Activated CD4-positive, alpha-beta memory T cell treated with anti-CD3 and anti-CD28 coated beads for 36 hours (primary cell): Measurements from ENCODE around the gene TTLL3. TPM values are rescaled to one million over a fixed set of nuclear protein-coding genes. Genes with fewer than 3 reads are reported as not detected.

Source experiments
- CTCF ChIA-PET: fragments of 350-600 bp; sonication (Branson Sonifier 250); formaldehyde crosslinking; loops from one replicate; lab custom pipeline; 2021; ENCODE audit warnings: antibody characterized with exemption, inconsistent platforms; lab: Charles Lee
- POLR2A ChIA-PET: fragments of 350-600 bp; sonication (Branson Sonifier 250); formaldehyde crosslinking; loops from one replicate; lab custom pipeline; 2021; ENCODE audit warnings: antibody characterized with exemption; lab: Charles Lee
- DNase-seq: peaks from one replicate; pipeline ENCODE4 v3.0.0-alpha.2; 2020
- H3K27ac Mint-ChIP-seq: one replicate; pipeline ENCODE4 v1.8.0; 2021; ENCODE audit warnings: mixed read lengths
- H3K27me3 Mint-ChIP-seq: one replicate; pipeline ENCODE4 v1.8.0; 2021; ENCODE audit warnings: mixed read lengths
- H3K36me3 Mint-ChIP-seq: one replicate; pipeline ENCODE4 v1.8.0; 2021; ENCODE audit warnings: mixed read lengths
- H3K4me1 Mint-ChIP-seq: one replicate; pipeline ENCODE4 v1.8.0; 2021; ENCODE audit warnings: low read depth, mixed read lengths
- H3K4me3 Mint-ChIP-seq: one replicate; pipeline ENCODE4 v1.8.0; 2021; ENCODE audit warnings: mild to moderate bottlenecking, mixed read lengths
- H3K9me3 Mint-ChIP-seq: one replicate; pipeline ENCODE4 v1.8.0; 2021; ENCODE audit warnings: mixed read lengths
- intact Hi-C: fragments of 100-400 bp; cut with micrococcal nuclease; formaldehyde crosslinking; loops from one replicate; pipeline ENCODE4 v1.15.1; 2023
- total RNA-seq, 2 experiments: library from RNA; stranded (reverse); gene quantifications; one replicate each; pipeline ENCODE4 v1.2.3, GENCODE V29; 2021

TTLL3 gene, protein sequence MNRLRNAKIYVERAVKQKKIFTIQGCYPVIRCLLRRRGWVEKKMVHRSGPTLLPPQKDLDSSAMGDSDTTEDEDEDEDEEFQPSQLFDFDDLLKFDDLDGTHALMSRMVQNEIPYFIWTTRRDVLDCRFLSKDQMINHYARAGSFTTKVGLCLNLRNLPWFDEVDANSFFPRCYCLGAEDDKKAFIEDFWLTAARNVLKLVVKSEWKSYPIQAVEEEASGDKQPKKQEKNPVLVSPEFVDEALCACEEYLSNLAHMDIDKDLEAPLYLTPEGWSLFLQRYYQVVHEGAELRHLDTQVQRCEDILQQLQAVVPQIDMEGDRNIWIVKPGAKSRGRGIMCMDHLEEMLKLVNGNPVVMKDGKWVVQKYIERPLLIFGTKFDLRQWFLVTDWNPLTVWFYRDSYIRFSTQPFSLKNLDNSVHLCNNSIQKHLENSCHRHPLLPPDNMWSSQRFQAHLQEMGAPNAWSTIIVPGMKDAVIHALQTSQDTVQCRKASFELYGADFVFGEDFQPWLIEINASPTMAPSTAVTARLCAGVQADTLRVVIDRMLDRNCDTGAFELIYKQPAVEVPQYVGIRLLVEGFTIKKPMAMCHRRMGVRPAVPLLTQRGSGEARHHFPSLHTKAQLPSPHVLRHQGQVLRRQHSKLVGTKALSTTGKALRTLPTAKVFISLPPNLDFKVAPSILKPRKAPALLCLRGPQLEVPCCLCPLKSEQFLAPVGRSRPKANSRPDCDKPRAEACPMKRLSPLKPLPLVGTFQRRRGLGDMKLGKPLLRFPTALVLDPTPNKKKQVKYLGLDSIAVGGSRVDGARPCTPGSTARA
- total RNA-seq: 10 to 100 TPM; 49.6 to 49.7 TPM

DNA sequence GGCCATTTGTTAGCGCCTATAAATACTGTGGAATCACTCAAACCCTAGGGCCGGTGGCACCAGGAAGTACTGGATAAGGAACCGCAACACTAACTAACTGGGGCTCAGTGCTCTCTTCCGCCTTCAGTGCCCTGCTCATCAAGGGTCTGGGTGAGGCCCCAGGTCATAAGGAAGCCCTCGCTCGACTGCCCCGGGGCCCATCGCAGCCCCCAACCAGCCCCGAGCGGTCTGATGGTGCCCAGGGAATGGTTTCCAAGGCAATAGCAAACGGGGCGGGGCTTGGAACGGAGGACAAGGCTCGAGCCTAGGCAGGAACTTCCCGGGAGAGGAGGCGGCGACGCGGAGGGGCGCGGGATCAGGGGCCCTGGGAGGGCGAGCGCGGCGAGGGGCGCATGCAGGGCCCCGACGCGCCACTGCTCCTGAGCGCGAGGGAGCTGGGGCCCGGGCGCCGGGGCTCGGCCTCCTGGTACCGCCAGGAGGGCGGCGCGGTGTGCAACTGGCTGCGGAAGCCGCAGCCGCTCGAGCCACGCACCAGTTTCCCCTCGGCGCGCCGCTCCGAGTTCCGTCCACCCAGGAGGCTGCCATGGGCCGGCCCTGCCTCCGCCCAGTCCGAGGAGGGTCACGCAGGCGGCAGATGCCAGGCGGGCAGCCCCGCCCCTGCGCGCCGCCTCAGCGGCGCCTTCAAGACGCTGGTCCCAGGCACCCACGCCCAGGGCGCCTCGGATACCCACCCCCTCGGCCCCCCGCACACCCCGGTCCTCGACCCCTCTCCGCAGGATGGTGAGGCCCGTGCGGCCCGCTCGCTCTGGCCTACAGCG lies at the start of gene TTLL3:
TTLL3 (plus strand) TSS at position 648 of the 818 bp plus-strand sequence. CDS start 400 bp downstream, outside the sequence.
- Mint-ChIP-seq H3K27me3 (no peaks in the 10 kb centered on the region), H3K4me3 (peak within 1 kb of the TSS; percentile 81), H3K36me3 (peaks cover 36% of the 10 kb centered on the region), H3K4me1 (peaks cover 30% of the 10 kb centered on the region), H3K27ac (peak within 1 kb of the TSS; percentile 83), H3K9me3 (no peaks in the 10 kb centered on the region)
- peak; percentile 55 for DNase-seq
- CTCF ChIA-PET: interaction anchor here (1.0 to 1.6 kb wide), 2 partner anchors 17 to 83 kb away, joined by 4 read pairs; partner anchors contain the start of gene ARPC4
- POLR2A ChIA-PET: interaction anchor here (0.5 to 2.2 kb wide), 4 partner anchors 17 to 123 kb away, joined by 3 to 10 read pairs (median 4); partner anchors contain the start of genes ARPC4, CAMK1 and TADA3
- intact Hi-C loops: loop anchor here (5.0 kb wide), 1 partner anchor 107 kb away; the partner anchor contains the start of gene IL17RC

DNA sequence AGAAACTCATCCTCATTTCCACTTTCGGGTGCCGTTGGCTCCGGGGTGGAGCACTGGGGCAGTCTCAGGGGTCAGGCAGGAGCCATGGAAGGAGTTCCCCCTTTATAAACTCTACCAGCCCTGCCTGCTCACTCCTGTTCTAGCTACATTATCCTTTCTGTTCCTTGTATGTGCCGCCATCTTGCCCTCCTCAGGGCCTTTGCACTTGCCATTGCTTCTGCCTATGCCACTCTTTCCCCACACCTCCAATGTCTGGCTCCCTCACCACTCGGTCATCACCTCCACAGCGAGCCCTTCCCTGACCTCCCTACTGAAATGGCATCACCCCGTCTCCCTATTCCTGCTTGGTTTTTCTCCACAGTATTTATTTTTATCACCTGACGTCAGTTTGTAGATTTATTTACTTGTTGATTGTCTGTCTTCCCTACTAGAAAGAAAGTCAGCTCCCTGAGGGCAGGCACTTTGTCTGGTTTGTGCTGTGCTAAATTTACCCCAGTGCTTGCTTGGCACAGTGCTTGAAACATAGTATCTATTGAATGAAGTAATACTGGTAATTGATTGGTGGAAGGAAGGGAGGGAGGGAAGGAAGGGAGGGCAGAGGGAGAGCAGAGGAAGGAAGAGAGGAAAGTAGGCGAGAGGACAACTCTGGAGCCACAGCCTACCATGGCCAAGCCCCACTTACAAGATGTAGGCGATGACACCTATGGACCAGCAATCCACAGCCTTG lies 49.1 kb upstream of the TTLL3 start:
- H3K27me3 Mint-ChIP-seq: no peaks in the 10 kb centered on the region
- ChIA-PET CTCF (no interaction called here), POLR2A (no interaction called here)
- no peak overlapping the region for H3K27ac Mint-ChIP-seq
- intact Hi-C loops: no loop called here
- peaks cover 42% of the 10 kb centered on the region for H3K36me3 Mint-ChIP-seq
- H3K4me3 Mint-ChIP-seq: no peak overlapping the region
- DNase-seq: no peak
- H3K4me1 Mint-ChIP-seq: peaks cover 2% of the 10 kb centered on the region
- no peaks in the 10 kb centered on the region for H3K9me3 Mint-ChIP-seq

DNA sequence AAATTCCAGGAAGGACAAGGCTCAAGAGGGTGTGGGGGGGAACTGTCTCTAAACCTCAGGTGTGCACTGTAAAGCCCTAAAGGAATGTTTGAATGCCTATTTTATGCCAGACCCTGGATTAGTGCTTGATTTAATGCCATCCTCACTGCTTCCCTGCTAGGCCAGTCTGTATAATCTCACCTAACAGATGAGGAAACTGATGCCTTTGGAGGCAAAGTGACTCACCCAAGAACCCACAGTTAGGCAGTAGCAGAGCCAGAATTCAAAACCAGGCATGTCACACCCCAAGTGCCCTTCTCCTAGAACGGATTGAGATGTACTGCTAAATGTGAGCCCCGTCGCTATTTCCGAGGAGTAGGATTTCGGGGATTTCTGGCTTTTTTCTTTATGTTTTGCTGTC lies 48.1 kb upstream of the TTLL3 start:
- Mint-ChIP-seq H3K4me3 (no peak overlapping the region), H3K27ac (no peak overlapping the region), H3K36me3 (peaks cover 34% of the 10 kb centered on the region), H3K9me3 (no peaks in the 10 kb centered on the region), H3K4me1 (peaks cover 4% of the 10 kb centered on the region), H3K27me3 (no peaks in the 10 kb centered on the region)
- intact Hi-C loops: no loop called here
- ChIA-PET CTCF (no interaction called here), POLR2A (no interaction called here)
- no peak for DNase-seq

DNA sequence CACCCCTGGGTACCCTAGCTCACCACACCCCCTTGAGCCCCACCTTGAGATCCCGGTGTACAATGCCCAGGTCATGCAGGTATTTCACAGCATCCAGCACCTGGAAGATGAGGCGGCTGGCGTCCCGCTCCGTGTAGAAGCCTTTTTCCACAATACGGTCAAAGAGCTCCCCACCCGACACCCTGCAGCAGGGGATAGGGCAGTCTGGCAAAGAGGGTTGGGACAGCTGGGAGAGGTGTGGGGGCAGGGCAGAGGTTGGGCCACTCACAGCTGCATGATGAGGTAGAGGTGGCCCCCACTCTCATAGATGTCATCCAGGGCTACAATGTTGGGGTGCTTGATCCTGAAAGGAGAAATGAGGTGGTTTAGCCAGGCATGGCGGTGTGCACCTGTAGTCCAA lies 47.2 kb upstream of the TTLL3 start:
- no peak for DNase-seq
- H3K27me3 Mint-ChIP-seq: no peaks in the 10 kb centered on the region
- H3K36me3 Mint-ChIP-seq: peaks cover 33% of the 10 kb centered on the region
- intact Hi-C loops: no loop called here
- ChIA-PET POLR2A (interaction anchor here (1.1 kb wide), 2 partner anchors 8 to 12 kb away, joined by 3 to 4 read pairs; no protein-coding TSS in a partner anchor), CTCF (interaction anchor here (1.0 kb wide), 1 partner anchor 37 kb away, joined by 5 read pairs; no protein-coding TSS in a partner anchor)
- no peak overlapping the region for H3K27ac Mint-ChIP-seq
- H3K9me3 Mint-ChIP-seq: no peaks in the 10 kb centered on the region
- H3K4me3 Mint-ChIP-seq: no peak overlapping the region
- H3K4me1 Mint-ChIP-seq: peaks cover 11% of the 10 kb centered on the region

DNA sequence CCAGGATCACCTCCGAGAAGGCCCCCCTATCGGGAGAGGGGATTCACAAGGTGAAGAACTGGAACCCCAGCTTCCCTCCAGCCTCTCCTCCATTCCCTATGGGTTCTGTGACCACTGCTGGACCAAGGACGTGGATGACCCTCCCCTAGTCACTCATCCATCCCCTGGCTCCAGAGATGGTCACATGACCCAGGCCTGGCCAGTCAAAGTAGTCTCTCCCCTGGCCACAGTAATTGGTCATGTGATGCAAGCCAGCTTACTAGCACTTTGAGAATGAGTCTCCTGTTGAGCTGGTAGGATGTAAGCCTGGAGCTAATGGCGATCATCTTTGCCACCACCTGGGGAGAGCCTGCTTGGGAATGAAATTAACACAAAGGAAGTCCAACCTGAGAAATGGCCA lies 44.2 kb upstream of the TTLL3 start:
- H3K27me3 Mint-ChIP-seq: no peaks in the 10 kb centered on the region
- intact Hi-C loops: no loop called here
- CTCF ChIA-PET: no interaction called here
- H3K4me3 Mint-ChIP-seq: no peak overlapping the region
- POLR2A ChIA-PET: interaction anchor here (1.1 to 1.5 kb wide), 2 partner anchors 27 to 35 kb away, joined by 3 to 4 read pairs; partner anchors contain the start of genes ARPC4 and TADA3
- peaks cover 14% of the 10 kb centered on the region for H3K36me3 Mint-ChIP-seq
- no peak for DNase-seq
- no peaks in the 10 kb centered on the region for H3K9me3 Mint-ChIP-seq
- H3K27ac Mint-ChIP-seq: no peak overlapping the region
- H3K4me1 Mint-ChIP-seq: peaks cover 33% of the 10 kb centered on the region

DNA sequence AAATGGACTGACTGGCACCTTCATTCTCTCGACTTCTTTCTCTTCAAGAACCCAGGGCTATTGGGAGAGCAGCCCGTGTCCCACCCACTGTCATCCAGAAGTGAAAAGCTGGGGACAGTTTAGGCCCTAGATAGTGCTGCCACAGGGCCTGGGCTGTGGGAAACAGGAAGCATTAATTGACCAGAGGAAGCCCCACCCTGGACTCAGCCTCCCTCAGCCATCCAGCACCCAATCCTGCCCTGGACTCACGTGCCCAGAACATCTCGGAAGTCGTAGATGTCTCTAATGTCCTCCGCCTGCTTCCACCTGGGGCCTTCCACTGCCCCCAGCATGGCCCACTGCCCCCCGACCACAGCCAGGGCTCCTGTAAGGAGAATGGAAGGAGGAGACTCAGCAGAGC lies 42.6 kb upstream of the TTLL3 start:
- Mint-ChIP-seq H3K4me1 (peaks cover 33% of the 10 kb centered on the region), H3K4me3 (no peak overlapping the region), H3K27me3 (no peaks in the 10 kb centered on the region), H3K27ac (no peak overlapping the region), H3K9me3 (no peaks in the 10 kb centered on the region), H3K36me3 (peaks cover 7% of the 10 kb centered on the region)
- ChIA-PET CTCF (interaction anchor here (1.1 kb wide), 1 partner anchor 10 kb away, joined by 3 read pairs; no protein-coding TSS in a partner anchor), POLR2A (interaction anchor here (0.9 to 1.8 kb wide), 2 partner anchors 11 to 25 kb away, joined by 3 to 7 read pairs; partner anchors contain the start of genes ARPC4 and TADA3)
- intact Hi-C loops: no loop called here
- no peak for DNase-seq

DNA sequence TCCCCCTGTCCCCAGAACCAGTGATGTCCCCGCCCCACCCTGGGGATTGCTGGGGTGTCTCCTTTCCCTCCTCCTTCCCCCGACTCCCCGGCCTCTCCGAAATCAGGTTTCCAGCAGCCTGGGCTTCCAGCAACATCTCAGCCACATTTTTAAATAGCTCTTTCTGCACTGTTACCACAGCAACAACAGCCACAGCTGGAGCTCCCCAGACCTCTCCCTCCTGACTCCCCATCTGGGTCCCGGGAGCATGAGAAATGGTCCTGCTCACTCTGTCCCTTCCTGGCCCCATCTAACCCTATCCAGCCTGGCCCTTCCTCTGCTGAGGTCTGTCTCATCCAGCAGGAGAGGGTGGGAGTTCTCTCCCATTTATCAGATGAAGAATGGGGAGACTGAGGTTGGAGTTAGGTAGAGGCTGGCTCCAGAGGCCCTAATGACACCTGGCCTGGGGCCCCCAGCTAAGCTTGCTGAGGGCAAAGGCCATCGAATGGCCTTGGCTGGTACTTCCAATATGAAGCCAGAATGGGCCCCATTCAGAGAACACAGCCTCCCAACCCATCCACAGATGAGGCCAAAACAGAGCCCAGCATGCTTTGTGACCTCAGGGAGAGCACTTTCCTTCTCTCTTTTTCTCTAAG lies 41.8 kb upstream of the TTLL3 start:
- ChIA-PET CTCF (no interaction called here), POLR2A (interaction anchor here (0.9 to 2.0 kb wide), 6 partner anchors 10 to 164 kb away, joined by 3 to 7 read pairs (median 4); partner anchors contain the start of genes ARPC4, OGG1 and TADA3)
- Mint-ChIP-seq H3K4me3 (peak overlapping the region; percentile 80), H3K9me3 (no peaks in the 10 kb centered on the region), H3K27me3 (no peaks in the 10 kb centered on the region), H3K4me1 (peaks cover 33% of the 10 kb centered on the region), H3K27ac (no peak overlapping the region), H3K36me3 (peaks cover 7% of the 10 kb centered on the region)
- no peak for DNase-seq
- intact Hi-C loops: no loop called here

DNA sequence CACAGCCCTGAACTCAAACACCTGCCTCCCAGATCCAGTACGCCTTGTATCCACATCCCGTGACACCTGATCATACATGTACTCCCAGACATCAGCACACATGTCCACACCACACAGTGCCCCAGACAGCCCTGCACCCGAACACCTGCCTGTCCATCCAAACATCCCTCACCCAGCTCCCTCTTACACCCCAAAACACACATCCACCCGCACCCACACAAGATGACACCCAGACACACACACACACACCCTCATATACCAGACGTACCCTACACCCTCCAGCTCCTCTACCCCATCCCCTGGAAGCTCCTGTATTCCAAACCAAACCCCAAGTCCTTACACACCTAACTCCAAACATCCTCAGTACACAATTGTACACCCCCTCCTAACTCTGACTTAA lies 41.0 kb upstream of the TTLL3 start:
- Mint-ChIP-seq H3K27ac (peak overlapping the region; percentile 12), H3K36me3 (peaks cover 7% of the 10 kb centered on the region), H3K9me3 (no peaks in the 10 kb centered on the region), H3K27me3 (no peaks in the 10 kb centered on the region), H3K4me3 (peak overlapping the region; percentile 80), H3K4me1 (peaks cover 33% of the 10 kb centered on the region)
- CTCF ChIA-PET: interaction anchor here (0.5 kb wide), 1 partner anchor 70 kb away, joined by 3 read pairs; no protein-coding TSS in a partner anchor
- intact Hi-C loops: loop anchor here (1.0 kb wide), 1 partner anchor 20 kb away; the partner anchor contains the start of gene OGG1
- POLR2A ChIA-PET: interaction anchor here (1.3 to 2.0 kb wide), 5 partner anchors 9 to 164 kb away, joined by 3 to 7 read pairs (median 4); partner anchors contain the start of gene OGG1
- DNase-seq: no peak

DNA sequence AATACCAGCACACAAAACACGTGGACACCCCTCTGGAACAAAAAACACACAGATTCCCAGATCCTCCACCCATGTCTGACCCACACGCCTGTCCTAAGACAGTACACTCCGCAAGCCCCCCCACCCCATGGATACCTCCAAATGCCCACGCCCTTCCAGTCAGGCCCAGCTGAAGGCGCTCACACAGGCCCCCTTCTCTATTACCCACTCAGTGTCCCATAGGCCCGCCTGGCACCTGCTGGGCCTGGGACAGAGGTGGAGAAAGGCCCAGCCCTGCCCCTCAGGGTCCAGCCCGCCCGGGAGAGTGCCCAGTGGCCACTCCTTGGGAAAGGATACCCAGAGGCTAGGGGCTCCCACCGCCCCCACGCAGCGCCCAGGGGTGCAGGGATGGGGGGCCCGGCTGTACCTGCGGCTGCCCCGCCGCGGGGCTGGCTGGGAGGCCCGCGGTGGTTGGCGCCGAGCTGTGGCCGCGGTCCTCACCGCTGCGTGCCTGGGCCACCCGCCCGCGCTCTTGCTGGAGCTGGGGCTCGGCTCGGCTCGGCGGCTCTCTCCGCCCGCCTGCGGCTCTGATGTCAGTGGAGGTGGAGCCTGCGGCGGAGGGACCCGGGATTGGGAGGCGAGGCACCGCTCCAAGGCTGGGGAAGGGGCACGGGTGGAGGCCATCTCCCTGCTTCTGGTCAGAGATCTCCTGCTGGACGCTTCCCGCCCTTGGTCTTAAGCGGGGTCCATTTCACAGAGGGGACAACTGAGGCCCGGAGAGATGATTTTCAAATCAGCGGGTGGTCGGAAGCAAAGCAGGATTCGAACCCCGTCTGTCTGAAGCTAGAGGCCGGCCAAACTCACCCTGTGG lies 40.4 kb upstream of the TTLL3 start, which contains the start of gene CAMK1:
CAMK1 (minus strand) TSS at position 522 of the 850 bp plus-strand sequence. CDS start 2,198 bp downstream, outside the sequence.
- H3K27me3 Mint-ChIP-seq: no peaks in the 10 kb centered on the region
- intact Hi-C loops: loop anchor here (1.0 kb wide), 2 partner anchors 9 to 20 kb away; partner anchors contain the start of gene OGG1
- ChIA-PET POLR2A (interaction anchor here (0.9 to 2.0 kb wide), 9 partner anchors 8 to 551 kb away, joined by 3 to 11 read pairs (median 4); partner anchors contain the start of genes ARPC4, JAGN1, OGG1 and SEC13), CTCF (interaction anchor here (0.7 kb wide), 1 partner anchor 39 kb away, joined by 4 read pairs; the partner anchor contains the start of gene BRPF1)
- peaks cover 7% of the 10 kb centered on the region for H3K36me3 Mint-ChIP-seq
- no peaks in the 10 kb centered on the region for H3K9me3 Mint-ChIP-seq
- DNase-seq: peak; percentile 84
- peak within 1 kb of the TSS; percentile 80 for H3K4me3 Mint-ChIP-seq
- peaks cover 33% of the 10 kb centered on the region for H3K4me1 Mint-ChIP-seq
- H3K27ac Mint-ChIP-seq: peak within 1 kb of the TSS; percentile 69
